NT2/D1 (cell line): ENCODE measurements around the gene DOCK3.

Experiments used
- SUZ12 ChIP-seq: IDR thresholded peaks from 2 replicates; pipeline ENCODE4 v1.6.1; 2011; ENCODE audit not compliant: insufficient read length, insufficient read depth; ENCODE audit errors: extremely low read depth
- YY1 ChIP-seq: IDR thresholded peaks from 2 replicates; pipeline ENCODE4 v1.6.1; 2011; ENCODE audit not compliant: insufficient read length, insufficient read depth

DNA sequence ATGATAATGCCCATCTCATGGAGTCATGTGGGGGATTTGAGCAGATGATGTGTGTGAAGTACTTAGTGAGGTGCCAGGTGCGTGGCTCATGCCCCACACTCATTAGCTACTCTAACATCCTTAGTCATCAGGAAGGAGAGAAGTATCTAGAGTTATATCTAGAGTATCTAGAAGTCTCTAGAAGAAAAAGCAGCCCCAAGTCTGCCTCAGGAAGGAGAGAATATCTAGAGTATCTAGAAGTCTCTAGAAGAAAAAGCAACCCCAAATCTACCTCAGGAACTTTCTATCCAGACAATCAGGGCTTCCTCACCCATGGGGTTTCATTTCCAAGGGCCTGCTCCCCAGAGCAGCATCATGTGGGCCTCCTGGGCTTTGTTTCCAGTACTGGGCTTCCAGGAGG is 24.7 kb upstream of the DOCK3 start:
- TF ChIP-seq YY1 (no peak), SUZ12 (no peak)
